ENCODE measurements around the gene DRAXIN.

Gene DRAXIN

DNA sequence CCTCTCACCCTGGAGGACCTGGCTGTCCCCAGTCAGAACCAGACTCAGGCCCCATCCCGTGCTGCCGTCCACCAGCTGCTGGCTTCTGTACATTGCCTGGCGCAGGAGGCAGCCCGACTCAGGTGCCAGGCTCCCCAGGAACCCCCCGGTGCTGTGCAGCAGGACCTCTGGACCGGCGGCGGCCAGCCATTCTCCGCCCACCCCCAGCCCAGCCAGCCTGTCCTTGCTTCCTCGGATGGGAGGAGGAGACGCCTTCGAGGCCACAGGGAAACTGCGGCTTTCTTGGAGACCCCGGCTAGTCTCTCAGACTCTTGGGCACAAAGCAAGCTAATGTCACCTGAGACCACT, 74.9 kb downstream of the DRAXIN start:
- ChIA-PET CTCF (interaction anchor here (0.7 to 0.9 kb wide), 2 partner anchors 19 to 99 kb away, joined by 3 read pairs; no protein-coding TSS in a partner anchor), POLR2A (no interaction called here)
- H3K27ac ChIP-seq (ENCODE audit: extremely low read depth, low read depth, low read length): no peak overlapping the region
- H3K36me3 ChIP-seq (ENCODE audit: control insufficient read depth in 2 of 2, insufficient read depth in 1 of 2, low read length in 2 of 2): no peaks in the 10 kb centered on the region
- no peak overlapping the region for H3K4me3 ChIP-seq (ENCODE audit: low read depth, low read length)
- H3K4me1 ChIP-seq (ENCODE audit: control insufficient read depth, insufficient read depth, low read length): no peaks in the 10 kb centered on the region
- H3K9me3 ChIP-seq (ENCODE audit: control insufficient read depth, insufficient read depth, low read depth, low read length): no peaks in the 10 kb centered on the region
- TF ChIP-seq ZNF394 (tag by site-specific recombination; IDR thresholded peaks at IDR 0.05; ENCODE audit: borderline replicate concordance) (no peak), MYNN (tag by site-specific recombination; IDR thresholded peaks at IDR 0.05; ENCODE audit: borderline replicate concordance) (no peak), ZNF561 (tag by site-specific recombination; IDR thresholded peaks at IDR 0.05; ENCODE audit: borderline replicate concordance) (no peak), ZNF366 (tag by site-specific recombination; conservative IDR thresholded peaks at IDR 0.05) (no peak), ZNF292 (tag by site-specific recombination; IDR thresholded peaks at IDR 0.05; ENCODE audit: borderline replicate concordance, low read depth) (no peak), ZNF843 (tag by site-specific recombination; IDR thresholded peaks at IDR 0.05) (no peak), ZNF239 (tag by site-specific recombination; IDR thresholded peaks at IDR 0.05) (no peak), ZNF175 (tag by site-specific recombination; IDR thresholded peaks at IDR 0.05) (no peak), ZNF558 (tag by site-specific recombination; IDR thresholded peaks at IDR 0.05) (no peak), ZNF354C (tag by site-specific recombination; IDR thresholded peaks at IDR 0.05; ENCODE audit: borderline replicate concordance, low read depth) (no peak), GLIS1 (tag by site-specific recombination; IDR thresholded peaks at IDR 0.05) (no peak), ZNF155 (tag by site-specific recombination; IDR thresholded peaks at IDR 0.05) (no peak), ZNF837 (tag by site-specific recombination; IDR thresholded peaks at IDR 0.05) (no peak), ZNF146 (tag by site-specific recombination; IDR thresholded peaks at IDR 0.05) (no peak)
- TF ChIP-seq, protein P1, sequence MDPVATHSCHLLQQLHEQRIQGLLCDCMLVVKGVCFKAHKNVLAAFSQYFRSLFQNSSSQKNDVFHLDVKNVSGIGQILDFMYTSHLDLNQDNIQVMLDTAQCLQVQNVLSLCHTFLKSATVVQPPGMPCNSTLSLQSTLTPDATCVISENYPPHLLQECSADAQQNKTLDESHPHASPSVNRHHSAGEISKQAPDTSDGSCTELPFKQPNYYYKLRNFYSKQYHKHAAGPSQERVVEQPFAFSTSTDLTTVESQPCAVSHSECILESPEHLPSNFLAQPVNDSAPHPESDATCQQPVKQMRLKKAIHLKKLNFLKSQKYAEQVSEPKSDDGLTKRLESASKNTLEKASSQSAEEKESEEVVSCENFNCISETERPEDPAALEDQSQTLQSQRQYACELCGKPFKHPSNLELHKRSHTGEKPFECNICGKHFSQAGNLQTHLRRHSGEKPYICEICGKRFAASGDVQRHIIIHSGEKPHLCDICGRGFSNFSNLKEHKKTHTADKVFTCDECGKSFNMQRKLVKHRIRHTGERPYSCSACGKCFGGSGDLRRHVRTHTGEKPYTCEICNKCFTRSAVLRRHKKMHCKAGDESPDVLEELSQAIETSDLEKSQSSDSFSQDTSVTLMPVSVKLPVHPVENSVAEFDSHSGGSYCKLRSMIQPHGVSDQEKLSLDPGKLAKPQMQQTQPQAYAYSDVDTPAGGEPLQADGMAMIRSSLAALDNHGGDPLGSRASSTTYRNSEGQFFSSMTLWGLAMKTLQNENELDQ (tag by site-specific recombination; IDR thresholded peaks at IDR 0.05; ENCODE audit: low read depth): no peak
- TF ChIP-seq, protein P2, sequence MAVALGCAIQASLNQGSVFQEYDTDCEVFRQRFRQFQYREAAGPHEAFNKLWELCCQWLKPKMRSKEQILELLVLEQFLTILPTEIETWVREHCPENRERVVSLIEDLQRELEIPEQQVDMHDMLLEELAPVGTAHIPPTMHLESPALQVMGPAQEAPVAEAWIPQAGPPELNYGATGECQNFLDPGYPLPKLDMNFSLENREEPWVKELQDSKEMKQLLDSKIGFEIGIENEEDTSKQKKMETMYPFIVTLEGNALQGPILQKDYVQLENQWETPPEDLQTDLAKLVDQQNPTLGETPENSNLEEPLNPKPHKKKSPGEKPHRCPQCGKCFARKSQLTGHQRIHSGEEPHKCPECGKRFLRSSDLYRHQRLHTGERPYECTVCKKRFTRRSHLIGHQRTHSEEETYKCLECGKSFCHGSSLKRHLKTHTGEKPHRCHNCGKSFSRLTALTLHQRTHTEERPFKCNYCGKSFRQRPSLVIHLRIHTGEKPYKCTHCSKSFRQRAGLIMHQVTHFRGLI (tag by site-specific recombination; IDR thresholded peaks at IDR 0.05): no peak

DNA sequence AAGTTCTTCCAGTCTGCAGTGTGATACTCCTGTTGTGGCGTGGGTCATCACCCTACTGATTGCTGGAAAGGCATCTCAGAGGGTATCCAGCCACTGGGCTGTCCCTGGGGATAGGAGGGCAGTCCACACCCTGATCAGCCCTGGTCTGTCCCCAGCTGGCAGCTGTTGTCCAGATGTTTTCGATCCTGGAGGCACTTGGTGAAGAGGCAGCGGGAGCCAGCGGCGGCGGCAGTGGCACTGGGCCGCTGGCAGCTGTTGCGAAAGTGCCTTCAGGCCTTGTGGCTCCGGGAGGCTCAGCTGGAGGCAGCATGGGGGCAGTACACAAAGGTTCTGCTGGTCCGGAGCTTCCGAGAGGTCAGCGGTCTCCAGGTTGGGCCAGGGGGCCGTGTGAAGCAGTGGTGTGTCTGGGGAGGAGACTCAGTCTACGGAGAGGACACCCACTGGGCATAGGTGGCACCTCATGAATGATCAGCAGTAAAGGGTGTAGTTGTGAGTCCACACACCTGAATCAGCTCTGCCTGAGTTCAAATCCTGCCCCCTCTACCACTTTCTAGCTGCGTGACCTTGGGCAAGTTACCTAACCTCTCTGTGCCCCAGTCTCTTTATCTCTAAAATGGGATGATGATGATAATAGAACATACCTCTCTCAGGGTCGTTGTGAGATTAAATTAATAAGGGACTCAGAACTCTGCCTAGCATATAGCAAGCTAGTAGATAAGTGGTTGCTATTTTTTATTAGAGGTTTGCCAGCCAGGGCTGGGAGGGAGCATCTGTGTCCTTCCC, 76.6 kb downstream of the DRAXIN start:
- Histone ChIP-seq H3K4me1 (ENCODE audit: control insufficient read depth, insufficient read depth, low read length) (no peaks in the 10 kb centered on the region), H3K36me3 (ENCODE audit: control insufficient read depth in 2 of 2, insufficient read depth in 1 of 2, low read length in 2 of 2) (no peaks in the 10 kb centered on the region), H3K9me3 (ENCODE audit: control insufficient read depth, insufficient read depth, low read depth, low read length) (no peaks in the 10 kb centered on the region), H3K4me3 (ENCODE audit: low read depth, low read length) (no peak overlapping the region), H3K27ac (ENCODE audit: extremely low read depth, low read depth, low read length) (no peak overlapping the region)
- ChIA-PET CTCF (interaction anchor here (0.6 to 1.7 kb wide), 3 partner anchors 10 to 127 kb away, joined by 3 to 7 read pairs (median 4); no protein-coding TSS in a partner anchor), POLR2A (no interaction called here)
- TF ChIP-seq ZNF404 (tag by site-specific recombination; IDR thresholded peaks at IDR 0.05) (no peak), ZNF768 (tag by site-specific recombination; IDR thresholded peaks at IDR 0.05) (peak; percentile 89)

DNA sequence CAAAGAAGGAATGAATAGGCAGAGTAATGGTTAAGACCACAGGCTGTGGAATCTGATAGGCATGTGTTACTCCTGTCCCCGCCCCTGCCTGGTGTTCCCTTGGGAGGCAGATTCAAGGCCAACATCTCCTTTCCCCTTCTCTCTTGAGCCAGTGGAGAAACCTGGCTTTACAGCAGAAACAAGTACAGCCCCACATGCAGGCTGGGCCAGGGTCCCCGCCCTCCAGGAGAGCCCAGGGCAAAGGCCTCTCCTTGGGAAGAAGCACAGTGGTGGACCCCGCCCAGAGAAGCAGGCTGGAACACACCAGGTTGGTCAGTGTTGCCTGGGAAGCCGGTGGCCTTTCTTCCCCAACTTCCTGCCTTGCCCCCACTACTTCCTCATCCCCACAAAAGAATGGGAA, 77.3 kb downstream of the DRAXIN start:
- ChIA-PET CTCF (interaction anchor here (1.0 to 1.7 kb wide), 2 partner anchors 11 to 16 kb away, joined by 4 to 7 read pairs; no protein-coding TSS in a partner anchor), POLR2A (no interaction called here)
- no peak overlapping the region for H3K4me3 ChIP-seq (ENCODE audit: low read depth, low read length)
- no peaks in the 10 kb centered on the region for H3K36me3 ChIP-seq (ENCODE audit: control insufficient read depth in 2 of 2, insufficient read depth in 1 of 2, low read length in 2 of 2)
- H3K4me1 ChIP-seq (ENCODE audit: control insufficient read depth, insufficient read depth, low read length): no peaks in the 10 kb centered on the region
- H3K27ac ChIP-seq (ENCODE audit: extremely low read depth, low read depth, low read length): no peak overlapping the region
- no peaks in the 10 kb centered on the region for H3K9me3 ChIP-seq (ENCODE audit: control insufficient read depth, insufficient read depth, low read depth, low read length)
- TF ChIP-seq, protein P3, sequence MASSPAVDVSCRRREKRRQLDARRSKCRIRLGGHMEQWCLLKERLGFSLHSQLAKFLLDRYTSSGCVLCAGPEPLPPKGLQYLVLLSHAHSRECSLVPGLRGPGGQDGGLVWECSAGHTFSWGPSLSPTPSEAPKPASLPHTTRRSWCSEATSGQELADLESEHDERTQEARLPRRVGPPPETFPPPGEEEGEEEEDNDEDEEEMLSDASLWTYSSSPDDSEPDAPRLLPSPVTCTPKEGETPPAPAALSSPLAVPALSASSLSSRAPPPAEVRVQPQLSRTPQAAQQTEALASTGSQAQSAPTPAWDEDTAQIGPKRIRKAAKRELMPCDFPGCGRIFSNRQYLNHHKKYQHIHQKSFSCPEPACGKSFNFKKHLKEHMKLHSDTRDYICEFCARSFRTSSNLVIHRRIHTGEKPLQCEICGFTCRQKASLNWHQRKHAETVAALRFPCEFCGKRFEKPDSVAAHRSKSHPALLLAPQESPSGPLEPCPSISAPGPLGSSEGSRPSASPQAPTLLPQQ (tag by site-specific recombination; IDR thresholded peaks at IDR 0.05): peak; percentile 71
- TF ChIP-seq, protein P4, sequence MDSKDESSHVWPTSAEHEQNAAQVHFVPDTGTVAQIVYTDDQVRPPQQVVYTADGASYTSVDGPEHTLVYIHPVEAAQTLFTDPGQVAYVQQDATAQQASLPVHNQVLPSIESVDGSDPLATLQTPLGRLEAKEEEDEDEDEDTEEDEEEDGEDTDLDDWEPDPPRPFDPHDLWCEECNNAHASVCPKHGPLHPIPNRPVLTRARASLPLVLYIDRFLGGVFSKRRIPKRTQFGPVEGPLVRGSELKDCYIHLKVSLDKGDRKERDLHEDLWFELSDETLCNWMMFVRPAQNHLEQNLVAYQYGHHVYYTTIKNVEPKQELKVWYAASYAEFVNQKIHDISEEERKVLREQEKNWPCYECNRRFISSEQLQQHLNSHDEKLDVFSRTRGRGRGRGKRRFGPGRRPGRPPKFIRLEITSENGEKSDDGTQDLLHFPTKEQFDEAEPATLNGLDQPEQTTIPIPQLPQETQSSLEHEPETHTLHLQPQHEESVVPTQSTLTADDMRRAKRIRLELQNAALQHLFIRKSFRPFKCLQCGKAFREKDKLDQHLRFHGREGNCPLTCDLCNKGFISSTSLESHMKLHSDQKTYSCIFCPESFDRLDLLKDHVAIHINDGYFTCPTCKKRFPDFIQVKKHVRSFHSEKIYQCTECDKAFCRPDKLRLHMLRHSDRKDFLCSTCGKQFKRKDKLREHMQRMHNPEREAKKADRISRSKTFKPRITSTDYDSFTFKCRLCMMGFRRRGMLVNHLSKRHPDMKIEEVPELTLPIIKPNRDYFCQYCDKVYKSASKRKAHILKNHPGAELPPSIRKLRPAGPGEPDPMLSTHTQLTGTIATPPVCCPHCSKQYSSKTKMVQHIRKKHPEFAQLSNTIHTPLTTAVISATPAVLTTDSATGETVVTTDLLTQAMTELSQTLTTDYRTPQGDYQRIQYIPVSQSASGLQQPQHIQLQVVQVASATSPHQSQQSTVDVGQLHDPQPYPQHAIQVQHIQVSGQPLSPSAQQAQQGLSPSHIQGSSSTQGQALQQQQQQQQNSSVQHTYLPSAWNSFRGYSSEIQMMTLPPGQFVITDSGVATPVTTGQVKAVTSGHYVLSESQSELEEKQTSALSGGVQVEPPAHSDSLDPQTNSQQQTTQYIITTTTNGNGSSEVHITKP (tag by site-specific recombination; IDR thresholded peaks at IDR 0.05): 0 out of 2 replicates have a peak, but pooled peaks have one; percentile 12
- TF ChIP-seq ZNF416 (tag by site-specific recombination; IDR thresholded peaks at IDR 0.05) (no peak), SP2 (tag by site-specific recombination; IDR thresholded peaks at IDR 0.05) (peak; percentile 37; the same call in 1 of the 2 replicates), ZNF658 (tag by site-specific recombination; IDR thresholded peaks at IDR 0.05) (no peak)

Measured in HEK293 (cell line).